ENCODE data around the gene FUS.
"Not testable (repeated sequence)": the region's sequence is repeated elsewhere in the genome, so short reads cannot be mapped to it uniquely, and the experiment has no call there.

FUS gene

GRCh38 chr16:31188450-31189411, 8.8 kb downstream of the FUS start:
- Histone ChIP-seq H3K4me3 (ENCODE audit: low read depth in 1 of 2, low read length in 2 of 2) (no peak overlapping the region), H3K4me1 (ENCODE audit: control insufficient read depth in 1 of 2, insufficient read depth in 2 of 2, low read length in 2 of 2) (peaks cover 3 to 4% of the 10 kb centered on the region in 2 donors), H3K27ac (ENCODE audit: low read length) (no peak overlapping the region), H3K27me3 (ENCODE audit: low read depth, low read length) (no peaks in the 10 kb centered on the region), H3K36me3 (ENCODE audit: control insufficient read depth in 1 of 2, insufficient read depth in 2 of 2, low read length in 2 of 2) (peaks cover 93 to 99% of the 10 kb centered on the region in 2 donors), H3K9me3 (ENCODE audit: control insufficient read depth in 1 of 2, low read length in 2 of 2) (no peaks in the 10 kb centered on the region)

DNA sequence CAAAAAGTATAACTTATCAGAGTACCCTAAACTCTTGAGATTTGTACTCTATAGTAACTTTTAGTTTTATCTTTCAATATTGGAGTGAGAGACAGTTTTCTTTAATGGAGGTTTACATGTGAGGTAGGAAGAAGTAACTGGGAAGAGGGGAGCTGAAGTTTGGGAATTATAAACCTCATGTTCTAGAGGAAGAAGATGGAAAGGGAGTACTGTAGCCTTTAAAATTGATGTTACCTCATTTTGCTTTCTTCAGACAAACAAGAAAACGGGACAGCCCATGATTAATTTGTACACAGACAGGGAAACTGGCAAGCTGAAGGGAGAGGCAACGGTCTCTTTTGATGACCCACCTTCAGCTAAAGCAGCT, 9.5 kb downstream of the FUS start:
- Histone ChIP-seq H3K4me3 (ENCODE audit: low read depth in 1 of 2, low read length in 2 of 2) (no peak overlapping the region), H3K4me1 (ENCODE audit: control insufficient read depth in 1 of 2, insufficient read depth in 2 of 2, low read length in 2 of 2) (no peaks in the 10 kb centered on the region), H3K27me3 (ENCODE audit: low read depth, low read length) (no peaks in the 10 kb centered on the region), H3K27ac (ENCODE audit: low read length) (no peak overlapping the region), H3K36me3 (ENCODE audit: control insufficient read depth in 1 of 2, insufficient read depth in 2 of 2, low read length in 2 of 2) (peaks cover 87 to 98% of the 10 kb centered on the region in 2 donors), H3K9me3 (ENCODE audit: control insufficient read depth in 1 of 2, low read length in 2 of 2) (no peaks in the 10 kb centered on the region)

- H3K4me3 ChIP-seq (ENCODE audit: low read depth in 1 of 2, low read length in 2 of 2) = no peak overlapping the region
- peaks cover 82 to 96% of the 10 kb centered on the region in 2 donors for H3K36me3 ChIP-seq (ENCODE audit: control insufficient read depth in 1 of 2, insufficient read depth in 2 of 2, low read length in 2 of 2)
- H3K4me1 ChIP-seq (ENCODE audit: control insufficient read depth in 1 of 2, insufficient read depth in 2 of 2, low read length in 2 of 2) = no peaks in the 10 kb centered on the region
- no peaks in the 10 kb centered on the region for H3K9me3 ChIP-seq (ENCODE audit: control insufficient read depth in 1 of 2, low read length in 2 of 2)
- no peaks in the 10 kb centered on the region for H3K27me3 ChIP-seq (ENCODE audit: low read depth, low read length)
- no peak overlapping the region for H3K27ac ChIP-seq (ENCODE audit: low read length)
These were observed 10.1 kb downstream of the FUS start for GRCh38 chr16:31190061-31190460.

DNA sequence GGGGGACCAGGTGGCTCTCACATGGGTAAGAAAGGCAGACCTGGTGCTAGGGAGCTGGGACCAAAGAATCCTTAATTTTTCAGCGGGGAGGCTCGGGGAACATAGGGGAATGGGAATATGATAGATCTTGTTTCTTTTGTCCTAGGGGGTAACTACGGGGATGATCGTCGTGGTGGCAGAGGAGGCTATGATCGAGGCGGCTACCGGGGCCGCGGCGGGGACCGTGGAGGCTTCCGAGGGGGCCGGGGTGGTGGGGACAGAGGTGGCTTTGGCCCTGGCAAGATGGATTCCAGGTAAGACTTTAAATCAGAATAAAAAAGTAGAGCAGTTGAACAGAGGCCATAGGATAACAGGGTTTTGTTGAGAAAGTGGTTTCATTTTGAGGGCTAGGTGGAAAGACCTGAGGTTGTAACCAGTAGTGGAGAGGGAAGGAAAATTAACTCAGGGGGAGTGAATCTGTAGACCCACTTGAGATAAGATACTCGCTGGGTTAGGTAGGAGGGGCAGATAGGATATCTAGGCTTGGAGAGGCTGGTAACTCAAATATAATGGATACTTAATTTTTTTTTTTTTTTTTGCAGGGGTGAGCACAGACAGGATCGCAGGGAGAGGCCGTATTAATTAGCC, 11.0 kb downstream of the FUS start:
- Histone ChIP-seq H3K27me3 (ENCODE audit: low read depth, low read length) (no peaks in the 10 kb centered on the region), H3K4me1 (ENCODE audit: control insufficient read depth in 1 of 2, insufficient read depth in 2 of 2, low read length in 2 of 2) (no peaks in the 10 kb centered on the region), H3K36me3 (ENCODE audit: control insufficient read depth in 1 of 2, insufficient read depth in 2 of 2, low read length in 2 of 2) (peaks cover 79 to 96% of the 10 kb centered on the region in 2 donors), H3K4me3 (ENCODE audit: low read depth in 1 of 2, low read length in 2 of 2) (no peak overlapping the region), H3K27ac (ENCODE audit: low read length) (no peak overlapping the region), H3K9me3 (ENCODE audit: control insufficient read depth in 1 of 2, low read length in 2 of 2) (no peaks in the 10 kb centered on the region)

- no peaks in the 10 kb centered on the region for H3K27me3 ChIP-seq (ENCODE audit: low read depth, low read length)
- H3K36me3 ChIP-seq (ENCODE audit: control insufficient read depth in 1 of 2, insufficient read depth in 2 of 2, low read length in 2 of 2) = peaks cover 69 to 93% of the 10 kb centered on the region in 2 donors
- no peak overlapping the region for H3K4me3 ChIP-seq (ENCODE audit: low read depth in 1 of 2, low read length in 2 of 2)
- H3K9me3 ChIP-seq (ENCODE audit: control insufficient read depth in 1 of 2, low read length in 2 of 2) = no peaks in the 10 kb centered on the region
- H3K4me1 ChIP-seq (ENCODE audit: control insufficient read depth in 1 of 2, insufficient read depth in 2 of 2, low read length in 2 of 2) = no peaks in the 10 kb centered on the region
- H3K27ac ChIP-seq (ENCODE audit: low read length) = no peak overlapping the region
These were observed 11.9 kb downstream of the FUS start for GRCh38 chr16:31191697-31192428.

DNA sequence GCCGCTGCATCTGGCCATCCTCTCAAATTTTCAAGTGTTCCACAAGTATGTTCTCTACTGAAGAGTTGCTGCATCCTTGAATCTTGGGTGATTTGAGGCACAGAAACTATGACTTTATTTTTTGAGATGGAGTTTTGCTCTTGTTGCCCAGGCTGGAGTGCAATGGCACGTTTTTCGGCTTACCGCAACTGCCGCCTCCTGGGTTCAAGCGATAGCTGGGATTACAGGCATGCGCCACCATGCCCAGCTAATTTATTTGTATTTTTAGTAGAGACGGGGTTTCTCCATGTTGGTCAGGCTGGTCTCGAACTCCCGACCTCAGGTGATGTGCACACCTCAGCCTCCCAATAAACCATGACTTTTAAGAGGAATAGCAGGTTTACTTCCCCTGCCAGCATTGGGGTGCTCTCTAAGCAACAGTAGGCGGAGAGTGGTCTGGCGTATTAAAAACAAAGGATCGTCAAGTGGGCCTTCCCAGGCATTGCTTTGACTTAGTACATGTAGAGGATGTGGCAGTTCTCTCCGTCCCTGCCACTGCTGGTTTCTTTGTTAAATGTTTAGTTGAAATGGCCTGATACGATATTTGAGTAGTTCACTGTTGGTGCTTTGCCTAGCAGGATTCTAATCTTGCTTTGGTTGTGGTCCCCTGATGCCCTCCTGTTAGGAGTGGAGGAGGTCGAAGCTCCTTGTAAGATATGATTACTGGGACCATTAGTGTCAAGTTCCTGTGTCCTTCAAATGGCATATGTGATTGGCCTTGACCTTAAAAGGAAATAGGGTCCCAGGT, 13.1 kb downstream of the FUS start:
- Histone ChIP-seq H3K36me3 (ENCODE audit: control insufficient read depth in 1 of 2, insufficient read depth in 2 of 2, low read length in 2 of 2) (peaks cover 57 to 81% of the 10 kb centered on the region in 2 donors), H3K4me1 (ENCODE audit: control insufficient read depth in 1 of 2, insufficient read depth in 2 of 2, low read length in 2 of 2) (no peaks in the 10 kb centered on the region), H3K27me3 (ENCODE audit: low read depth, low read length) (no peaks in the 10 kb centered on the region), H3K27ac (ENCODE audit: low read length) (no peak overlapping the region), H3K9me3 (ENCODE audit: control insufficient read depth in 1 of 2, low read length in 2 of 2) (no peaks in the 10 kb centered on the region), H3K4me3 (ENCODE audit: low read depth in 1 of 2, low read length in 2 of 2) (no peak overlapping the region)

- H3K4me1 ChIP-seq (ENCODE audit: control insufficient read depth in 1 of 2, insufficient read depth in 2 of 2, low read length in 2 of 2) = no peaks in the 10 kb centered on the region
- H3K36me3 ChIP-seq (ENCODE audit: control insufficient read depth in 1 of 2, insufficient read depth in 2 of 2, low read length in 2 of 2) = peaks cover 53 to 73% of the 10 kb centered on the region in 2 donors
- no peak overlapping the region for H3K27ac ChIP-seq (ENCODE audit: low read length)
- no peaks in the 10 kb centered on the region for H3K27me3 ChIP-seq (ENCODE audit: low read depth, low read length)
- no peaks in the 10 kb centered on the region for H3K9me3 ChIP-seq (ENCODE audit: control insufficient read depth in 1 of 2, low read length in 2 of 2)
- H3K4me3 ChIP-seq (ENCODE audit: low read depth in 1 of 2, low read length in 2 of 2) = no peak overlapping the region
These were observed 13.9 kb downstream of the FUS start for GRCh38 chr16:31193874-31194273.

DNA sequence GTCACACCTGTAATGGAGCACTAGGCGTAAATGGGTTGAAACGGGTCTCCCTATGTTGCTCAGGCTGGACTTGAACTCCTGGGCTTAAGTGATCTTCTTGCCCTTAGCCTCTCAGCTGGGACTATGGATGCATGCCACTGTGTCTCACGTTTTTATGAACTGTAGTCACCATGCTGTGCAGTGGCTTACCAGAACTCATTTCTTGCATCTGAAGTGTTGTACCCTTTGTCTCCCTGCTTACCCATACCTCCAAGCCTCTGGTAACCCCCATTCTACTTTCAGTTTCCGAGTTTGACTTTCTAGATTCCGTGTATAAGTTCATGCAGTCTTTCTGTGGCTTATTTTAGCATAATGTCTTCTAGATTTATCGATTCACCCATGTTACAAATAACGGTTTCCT, 15.0 kb downstream of the FUS start:
- Histone ChIP-seq H3K27ac (ENCODE audit: low read length) (no peak overlapping the region), H3K27me3 (ENCODE audit: low read depth, low read length) (no peaks in the 10 kb centered on the region), H3K36me3 (ENCODE audit: control insufficient read depth in 1 of 2, insufficient read depth in 2 of 2, low read length in 2 of 2) (peaks cover 42 to 67% of the 10 kb centered on the region in 2 donors), H3K9me3 (ENCODE audit: control insufficient read depth in 1 of 2, low read length in 2 of 2) (no peaks in the 10 kb centered on the region), H3K4me3 (ENCODE audit: low read depth in 1 of 2, low read length in 2 of 2) (no peak overlapping the region), H3K4me1 (ENCODE audit: control insufficient read depth in 1 of 2, insufficient read depth in 2 of 2, low read length in 2 of 2) (no peaks in the 10 kb centered on the region)

DNA sequence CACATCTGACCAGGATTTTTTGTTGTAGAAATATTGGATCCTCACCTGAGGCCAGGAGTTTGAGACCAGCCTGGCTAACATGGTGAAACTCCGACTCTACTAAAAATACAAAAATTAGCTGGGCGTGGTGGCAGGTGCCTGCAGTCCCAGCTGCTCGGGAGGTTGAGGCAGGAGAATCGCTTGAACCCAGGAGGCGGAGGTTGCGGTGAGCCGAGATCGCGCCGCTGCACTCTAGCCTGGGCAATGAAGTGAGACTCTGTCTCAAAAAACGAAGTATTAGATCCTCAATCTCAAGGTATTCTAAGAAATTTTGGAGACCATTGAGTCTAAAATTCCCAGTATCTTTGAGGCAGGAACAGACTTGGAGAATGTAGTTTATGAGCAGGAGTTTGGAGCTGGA, 15.9 kb downstream of the FUS start:
- not testable (repeated sequence) for H3K4me1 ChIP-seq (ENCODE audit: control insufficient read depth in 1 of 2, insufficient read depth in 2 of 2, low read length in 2 of 2); H3K4me3 ChIP-seq (ENCODE audit: low read depth in 1 of 2, low read length in 2 of 2); H3K27me3 ChIP-seq (ENCODE audit: low read depth, low read length); H3K27ac ChIP-seq (ENCODE audit: low read length); H3K9me3 ChIP-seq (ENCODE audit: control insufficient read depth in 1 of 2, low read length in 2 of 2)
- H3K36me3 ChIP-seq (ENCODE audit: control insufficient read depth in 1 of 2, insufficient read depth in 2 of 2, low read length in 2 of 2) = peaks cover 33 to 58% of the 10 kb centered on the region in 2 donors

- Histone ChIP-seq H3K4me1 (ENCODE audit: control insufficient read depth in 1 of 2, insufficient read depth in 2 of 2, low read length in 2 of 2) (peaks cover 7 to 9% of the 10 kb centered on the region in 2 donors), H3K4me3 (ENCODE audit: low read depth in 1 of 2, low read length in 2 of 2) (no peak overlapping the region), H3K27ac (ENCODE audit: low read length) (no peak overlapping the region), H3K9me3 (ENCODE audit: control insufficient read depth in 1 of 2, low read length in 2 of 2) (no peaks in the 10 kb centered on the region), H3K36me3 (ENCODE audit: control insufficient read depth in 1 of 2, insufficient read depth in 2 of 2, low read length in 2 of 2) (peaks cover 26 to 52% of the 10 kb centered on the region in 2 donors), H3K27me3 (ENCODE audit: low read depth, low read length) (no peaks in the 10 kb centered on the region)
These were observed 16.6 kb downstream of the FUS start for GRCh38 chr16:31196324-31197088.

All from muscle layer of duodenum (tissue), 2 donors.